Pulmonary artery endothelial cell (primary cell): ENCODE measurements around the gene SLC22A16. TPM values are rescaled to one million over a fixed set of nuclear protein-coding genes. Genes with fewer than 3 reads are reported as not detected.
"Not testable (repeated sequence)": the region's sequence is repeated elsewhere in the genome, so short reads cannot be mapped to it uniquely, and the experiment has no call there.

Experiments used
- DNase-seq: peaks from one replicate; pipeline ENCODE4 v3.0.0-alpha.2; 2011; ENCODE audit warnings: low read depth, low spot score
- total RNA-seq: library from RNA; depleted of rRNA; stranded (reverse); fragments of >200 nt; gene quantifications from 2 replicates; pipeline ENCODE4 v1.2.3, GENCODE V29; 2014

The SLC22A16 gene
- total RNA-seq: not detected in 2 replicates

- no peak for DNase-seq
Observed at GRCh38 chr6:110476046-110476849, at the start of gene SLC22A16. Gene SLC22A16 (minus strand): TSS chr6:110476613. CDS start chr6:110476574, 39 bp downstream.

GRCh38 chr6:110525001-110525400 is 48.6 kb upstream of the SLC22A16 start:
- no peak for DNase-seq

- DNase-seq: no peak
Observed at GRCh38 chr6:110524305-110524704, 47.9 kb upstream of the SLC22A16 start.

- no peak for DNase-seq
Observed at GRCh38 chr6:110523451-110524021, 47.1 kb upstream of the SLC22A16 start.

GRCh38 chr6:110522427-110522826 is 46.0 kb upstream of the SLC22A16 start:
- no peak for DNase-seq

- DNase-seq: no peak
Observed at GRCh38 chr6:110520992-110521543, 44.7 kb upstream of the SLC22A16 start.

GRCh38 chr6:110520209-110520965 is 44.0 kb upstream of the SLC22A16 start:
- no peak for DNase-seq

GRCh38 chr6:110517601-110518281 is 41.3 kb upstream of the SLC22A16 start:
- DNase-seq: no peak

- no peak for DNase-seq
Observed at GRCh38 chr6:110517034-110517433, 40.6 kb upstream of the SLC22A16 start.

GRCh38 chr6:110514818-110515217 is 38.4 kb upstream of the SLC22A16 start:
- DNase-seq: no peak

- peak; percentile 74 for DNase-seq
Observed at GRCh38 chr6:110512991-110513390, 36.6 kb upstream of the SLC22A16 start.

- not testable (repeated sequence) for DNase-seq
Observed at GRCh38 chr6:110512549-110512948, 36.1 kb upstream of the SLC22A16 start.

- DNase-seq: no peak
Observed at GRCh38 chr6:110511401-110511800, 35.0 kb upstream of the SLC22A16 start.

GRCh38 chr6:110509617-110510241 is 33.3 kb upstream of the SLC22A16 start:
- DNase-seq: peak; percentile 78

GRCh38 chr6:110504891-110505290 is 28.5 kb upstream of the SLC22A16 start:
- DNase-seq: not testable (repeated sequence)

GRCh38 chr6:110495949-110496348 is 19.5 kb upstream of the SLC22A16 start:
- no peak for DNase-seq

- DNase-seq: no peak
Observed at GRCh38 chr6:110493253-110493800, 16.9 kb upstream of the SLC22A16 start.

GRCh38 chr6:110492584-110492983 is 16.2 kb upstream of the SLC22A16 start:
- DNase-seq: no peak

GRCh38 chr6:110491644-110492317 is 15.4 kb upstream of the SLC22A16 start:
- no peak for DNase-seq

- no peak for DNase-seq
Observed at GRCh38 chr6:110491299-110491643, 14.9 kb upstream of the SLC22A16 start.
